ENCODE results near the gene GPHN. TPM values are rescaled to one million over a fixed set of nuclear protein-coding genes. Genes with fewer than 3 reads are reported as not detected.

Gene GPHN
- total RNA-seq, 1 experiment from 2014 or later: 23.4 TPM

DNA sequence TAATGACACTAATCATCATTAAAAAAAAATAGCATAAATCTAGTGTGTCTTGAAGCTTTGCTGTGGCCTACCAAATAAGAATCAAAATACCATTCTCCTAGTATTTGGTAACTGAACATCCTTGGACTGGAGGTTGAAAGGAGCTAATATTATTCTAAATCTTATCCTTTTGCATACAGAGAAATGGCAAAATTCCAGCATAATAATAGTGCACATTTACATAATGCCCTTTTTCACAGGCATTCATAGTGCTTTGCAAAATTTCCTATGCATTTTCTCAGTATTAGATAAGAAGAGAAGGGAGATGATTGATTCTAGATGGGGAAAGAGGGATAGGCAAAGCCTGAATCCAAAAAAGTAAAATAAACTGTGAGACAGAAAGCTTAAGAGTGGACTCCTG lies 35.7 kb upstream of the GPHN start:
- no peak for ATAC-seq
- peaks cover 10% of the 10 kb centered on the region for H3K9me3 ChIP-seq (ENCODE audit: low read length)
- POLR2A ChIA-PET (ENCODE audit: unreplicated experiment): no interaction called here
- no peaks in the 10 kb centered on the region for H3F3A ChIP-seq (ENCODE audit: low read length, unreplicated experiment)
- no peak overlapping the region for H2AFZ ChIP-seq (ENCODE audit: low read length)
- no peak overlapping the region for H3K9ac ChIP-seq (ENCODE audit: low read length)
- intact Hi-C loops (cut with micrococcal nuclease): no loop called here
- H3K4me2 ChIP-seq (ENCODE audit: low read length): no peak overlapping the region
- no peak overlapping the region for H3K4me3 ChIP-seq (ENCODE audit: low read length)
- TF ChIP-seq EZH2 (IDR thresholded peaks at IDR 0.05; ENCODE audit: low read length, unreplicated experiment) (no peak), EZH2phosphoT487 (IDR thresholded peaks at IDR 0.05; ENCODE audit: borderline replicate concordance, low read length) (no peak)
- TF ChIP-seq, protein P1, sequence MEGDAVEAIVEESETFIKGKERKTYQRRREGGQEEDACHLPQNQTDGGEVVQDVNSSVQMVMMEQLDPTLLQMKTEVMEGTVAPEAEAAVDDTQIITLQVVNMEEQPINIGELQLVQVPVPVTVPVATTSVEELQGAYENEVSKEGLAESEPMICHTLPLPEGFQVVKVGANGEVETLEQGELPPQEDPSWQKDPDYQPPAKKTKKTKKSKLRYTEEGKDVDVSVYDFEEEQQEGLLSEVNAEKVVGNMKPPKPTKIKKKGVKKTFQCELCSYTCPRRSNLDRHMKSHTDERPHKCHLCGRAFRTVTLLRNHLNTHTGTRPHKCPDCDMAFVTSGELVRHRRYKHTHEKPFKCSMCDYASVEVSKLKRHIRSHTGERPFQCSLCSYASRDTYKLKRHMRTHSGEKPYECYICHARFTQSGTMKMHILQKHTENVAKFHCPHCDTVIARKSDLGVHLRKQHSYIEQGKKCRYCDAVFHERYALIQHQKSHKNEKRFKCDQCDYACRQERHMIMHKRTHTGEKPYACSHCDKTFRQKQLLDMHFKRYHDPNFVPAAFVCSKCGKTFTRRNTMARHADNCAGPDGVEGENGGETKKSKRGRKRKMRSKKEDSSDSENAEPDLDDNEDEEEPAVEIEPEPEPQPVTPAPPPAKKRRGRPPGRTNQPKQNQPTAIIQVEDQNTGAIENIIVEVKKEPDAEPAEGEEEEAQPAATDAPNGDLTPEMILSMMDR (conservative IDR thresholded peaks at IDR 0.05; ENCODE audit: low read depth, low read length): no peak
- H3K27me3 ChIP-seq (ENCODE audit: low read length): no peaks in the 10 kb centered on the region
- no peak overlapping the region for H3K27ac ChIP-seq (ENCODE audit: low read length)
- no peak for DNase-seq
- H3K9me2 ChIP-seq (replicated peaks; ENCODE audit: low read length): no peaks in the 10 kb centered on the region
- H3K36me3 ChIP-seq (ENCODE audit: low read depth, low read length): peaks cover 7% of the 10 kb centered on the region; the same call in 1 of the 2 replicates
- no peaks in the 10 kb centered on the region for H3K4me1 ChIP-seq (ENCODE audit: insufficient read depth, low read length)
- CTCF ChIA-PET: no interaction called here
- BruUV-seq (replicated peaks): no TSS peak
- no peaks in the 10 kb centered on the region for H3K79me2 ChIP-seq (ENCODE audit: low read length)
- H4K20me1 ChIP-seq (ENCODE audit: low read length): no peaks in the 10 kb centered on the region

- no peak for ATAC-seq
- no peak for DNase-seq
- H3K9me2 ChIP-seq (replicated peaks; ENCODE audit: low read length): no peaks in the 10 kb centered on the region
Observed at GRCh38 chr14:66473223-66473622, 34.7 kb upstream of the GPHN start.

DNA sequence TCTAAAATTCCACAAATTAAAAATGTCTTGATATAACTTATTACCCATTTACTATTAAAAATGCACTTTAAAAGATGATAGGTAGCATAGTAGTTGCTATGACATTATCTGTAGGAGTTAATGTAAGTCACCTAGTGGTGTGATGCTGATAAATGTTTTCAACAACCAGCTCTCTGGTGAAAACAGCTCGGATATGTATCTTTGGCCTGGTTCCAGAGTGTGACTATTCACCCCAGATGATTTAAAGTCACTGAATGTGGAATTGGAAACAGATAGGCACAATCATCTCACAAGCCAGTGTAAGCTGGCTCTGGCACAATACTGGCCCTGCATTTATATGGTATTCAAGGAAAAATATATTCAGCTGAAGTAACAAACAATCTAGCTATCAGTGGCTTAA lies 31.0 kb upstream of the GPHN start:
- Histone ChIP-seq H3K9me3 (ENCODE audit: low read length) (no peaks in the 10 kb centered on the region), H4K20me1 (ENCODE audit: low read length) (no peaks in the 10 kb centered on the region), H3K9ac (ENCODE audit: low read length) (no peak overlapping the region), H3K4me3 (ENCODE audit: low read length) (no peak overlapping the region), H3K36me3 (ENCODE audit: low read depth, low read length) (no peaks in the 10 kb centered on the region), H3K79me2 (ENCODE audit: low read length) (no peaks in the 10 kb centered on the region), H3K27me3 (ENCODE audit: low read length) (no peaks in the 10 kb centered on the region), H3K4me1 (ENCODE audit: insufficient read depth, low read length) (no peaks in the 10 kb centered on the region), H3K27ac (ENCODE audit: low read length) (no peak overlapping the region), H3F3A (ENCODE audit: low read length, unreplicated experiment) (no peaks in the 10 kb centered on the region), H3K4me2 (ENCODE audit: low read length) (no peak overlapping the region), H2AFZ (ENCODE audit: low read length) (no peak overlapping the region), H3K9me2 (replicated peaks; ENCODE audit: low read length) (no peaks in the 10 kb centered on the region)
- peak; percentile 73 for ATAC-seq
- no peak for TF ChIP-seq EZH2 (IDR thresholded peaks at IDR 0.05; ENCODE audit: low read length, unreplicated experiment)
- TF ChIP-seq, protein P1 (conservative IDR thresholded peaks at IDR 0.05; ENCODE audit: low read depth, low read length): 0 out of 2 replicates have a peak, but pooled peaks have one; percentile 26
- no TSS peak for BruUV-seq (replicated peaks)
- intact Hi-C loops (cut with micrococcal nuclease): no loop called here
- DNase-seq: peak; percentile 62
- CTCF ChIA-PET: interaction anchor here (1.0 kb wide), 1 partner anchor 118 kb away, joined by 9 read pairs; no protein-coding TSS in a partner anchor
- POLR2A ChIA-PET (ENCODE audit: unreplicated experiment): no interaction called here

More at GRCh38 chr14:66473223-66473622, 34.7 kb upstream of the GPHN start:
- ChIA-PET POLR2A (ENCODE audit: unreplicated experiment) (no interaction called here), CTCF (no interaction called here)
- H3K27me3 ChIP-seq (ENCODE audit: low read length): no peaks in the 10 kb centered on the region
- no peak overlapping the region for H3K27ac ChIP-seq (ENCODE audit: low read length)
- H3K9me3 ChIP-seq (ENCODE audit: low read length): peaks cover 10% of the 10 kb centered on the region
- no peak overlapping the region for H2AFZ ChIP-seq (ENCODE audit: low read length)
- no peak overlapping the region for H3K9ac ChIP-seq (ENCODE audit: low read length)
- intact Hi-C loops (cut with micrococcal nuclease): no loop called here
- no peaks in the 10 kb centered on the region for H4K20me1 ChIP-seq (ENCODE audit: low read length)
- no TSS peak for BruUV-seq (replicated peaks)
- peaks cover 7% of the 10 kb centered on the region; the same call in 1 of the 2 replicates for H3K36me3 ChIP-seq (ENCODE audit: low read depth, low read length)
- no peaks in the 10 kb centered on the region for H3K4me1 ChIP-seq (ENCODE audit: insufficient read depth, low read length)
- H3K79me2 ChIP-seq (ENCODE audit: low read length): no peaks in the 10 kb centered on the region
- H3K4me3 ChIP-seq (ENCODE audit: low read length): no peak overlapping the region
- no peaks in the 10 kb centered on the region for H3F3A ChIP-seq (ENCODE audit: low read length, unreplicated experiment)
- no peak for TF ChIP-seq EZH2 (IDR thresholded peaks at IDR 0.05; ENCODE audit: low read length, unreplicated experiment)
- no peak overlapping the region for H3K4me2 ChIP-seq (ENCODE audit: low read length)

Measured in PC-3 (cell line).